ENCODE data around the gene PODXL2.
A peak's percentile ranks its signal among the peaks of the same experiment; 100 is the strongest.

Gene PODXL2

DNA sequence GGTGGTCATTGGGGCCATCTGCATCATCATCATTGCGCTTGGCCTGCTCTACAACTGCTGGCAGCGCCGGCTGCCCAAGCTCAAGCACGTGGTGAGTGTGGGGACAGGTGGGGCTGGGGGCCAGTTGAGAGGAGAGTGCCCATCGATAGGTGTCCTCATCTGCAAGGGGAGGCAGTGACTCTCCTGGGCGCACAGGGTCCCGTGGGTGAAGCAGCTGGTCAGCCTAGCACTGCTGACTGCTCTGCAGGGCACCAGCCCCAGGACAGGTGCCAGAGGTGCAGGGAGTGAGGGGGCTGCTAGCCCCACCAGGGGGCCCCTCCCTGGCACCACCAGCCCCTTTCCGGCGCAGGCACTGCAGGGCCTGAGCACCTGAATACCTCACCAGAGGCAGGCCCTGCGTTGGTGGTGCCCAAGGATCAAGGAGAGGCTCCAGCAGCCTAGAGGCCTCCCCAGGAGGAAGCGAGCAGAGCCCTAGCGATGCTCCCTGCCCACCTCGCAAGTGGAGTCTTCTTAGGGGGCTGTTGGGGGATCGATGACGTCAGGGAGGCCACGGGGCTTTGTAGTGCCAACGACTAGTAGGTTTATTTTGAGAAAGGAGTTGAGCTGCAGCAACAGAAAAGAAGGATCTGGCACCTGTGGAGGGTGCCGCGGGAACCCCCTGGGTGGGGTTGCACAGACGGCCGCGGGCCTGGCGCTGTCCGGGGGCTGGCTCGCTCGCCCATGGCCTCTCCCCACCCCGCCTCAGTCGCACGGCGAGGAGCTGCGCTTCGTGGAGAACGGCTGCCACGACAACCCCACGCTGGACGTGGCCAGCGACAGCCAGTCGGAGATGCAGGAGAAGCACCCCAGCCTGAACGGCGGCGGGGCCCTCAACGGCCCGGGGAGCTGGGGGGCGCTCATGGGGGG lies 42.8 kb downstream of the PODXL2 start:
- peaks cover 12 to 42% (median 33%) of the 10 kb centered on the region in 4 donors for H3K4me1 ChIP-seq
- intact Hi-C loops (cut with DNase I; ENCODE audit: low total_unique reads): loop anchor here (5.0 kb wide), 1 partner anchor 79 kb away; the partner anchor contains the start of gene TPRA1
- DNase-seq: peak; percentile 22 to 67

DNA sequence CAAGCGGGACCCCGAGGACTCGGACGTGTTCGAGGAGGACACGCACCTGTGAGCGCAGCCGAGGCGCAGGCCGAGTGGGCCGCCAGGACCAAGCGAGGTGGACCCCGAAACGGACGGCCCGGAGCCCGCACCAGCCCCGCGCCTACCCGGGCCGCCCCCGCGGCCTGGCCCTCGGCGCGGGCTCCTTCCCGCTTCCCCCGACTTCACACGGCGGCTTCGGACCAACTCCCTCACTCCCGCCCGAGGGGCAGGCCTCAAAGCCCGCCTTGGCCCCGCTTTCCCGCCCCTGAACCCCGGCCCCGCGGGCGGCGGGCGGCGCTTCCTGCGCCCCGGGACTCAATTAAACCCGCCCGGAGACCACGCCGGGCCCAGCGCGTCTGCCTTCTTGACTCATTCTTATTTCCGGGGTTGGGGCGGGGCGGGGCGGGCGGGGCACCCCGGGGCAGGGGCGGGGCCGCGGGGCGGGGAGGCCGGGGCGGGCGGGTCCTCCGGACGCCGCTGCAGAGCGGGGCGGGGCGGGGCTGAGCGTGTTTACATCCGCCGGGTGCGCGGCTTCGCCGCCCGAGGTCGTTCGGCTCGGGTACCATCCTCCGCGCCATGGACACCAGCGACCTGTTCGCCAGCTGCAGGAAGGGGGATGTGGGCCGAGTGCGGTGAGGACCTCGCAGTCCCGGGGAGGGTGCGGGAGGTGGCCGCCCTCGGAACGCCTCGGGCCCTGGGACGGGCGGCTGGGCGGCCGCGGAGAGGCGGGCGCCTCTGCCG lies 43.6 kb downstream of the PODXL2 start, which contains the start of gene ABTB1:
Gene ABTB1 (plus strand): TSS at position 524 of the 762 bp plus-strand sequence. CDS start 74 bp downstream, at position 598.
- H3K27me3 ChIP-seq: no peaks in the 10 kb centered on the region
- H3K36me3 ChIP-seq: peaks cover 17 to 30% (median 20%) of the 10 kb centered on the region in 3 donors
- peak within 1 kb of the TSS; percentile 93 to 97 for H3K27ac ChIP-seq
- H3K9me3 ChIP-seq: no peaks in the 10 kb centered on the region
- intact Hi-C loops (cut with DNase I; ENCODE audit: low total_unique reads): loop anchor here (5.0 kb wide), 1 partner anchor 80 kb away; the partner anchor contains the start of gene TPRA1
- peak within 1 kb of the TSS; percentile 96 to 99 for H3K4me3 ChIP-seq
- H3K4me1 ChIP-seq: peaks cover 12 to 43% (median 33%) of the 10 kb centered on the region in 4 donors
- no peak for TF ChIP-seq CTCF (IDR thresholded peaks at IDR 0.05)
- DNase-seq: peak; percentile 86 to 91

More for the DNA sequence above, 42.8 kb downstream of the PODXL2 start:
- Histone ChIP-seq H3K36me3 (peaks cover 8 to 22% (median 11%) of the 10 kb centered on the region in 3 donors), H3K27ac (peak overlapping the region; percentile 93 to 97), H3K4me3 (peak overlapping the region; percentile 96 to 99), H3K27me3 (no peaks in the 10 kb centered on the region), H3K9me3 (no peaks in the 10 kb centered on the region)
- TF ChIP-seq CTCF (IDR thresholded peaks at IDR 0.05): no peak

GRCh38 chr3:127673191-127674100 lies 44.5 kb downstream of the PODXL2 start:
- intact Hi-C loops (cut with DNase I; ENCODE audit: low total_unique reads): loop anchor here (5.0 kb wide), 1 partner anchor 81 kb away; the partner anchor contains the start of gene TPRA1
- Histone ChIP-seq H3K9me3 (no peaks in the 10 kb centered on the region), H3K4me1 (peaks cover 12 to 43% (median 33%) of the 10 kb centered on the region in 4 donors), H3K36me3 (peaks cover 25 to 38% (median 27%) of the 10 kb centered on the region in 3 donors), H3K27me3 (no peaks in the 10 kb centered on the region), H3K27ac (peak overlapping the region; percentile 93 to 97), H3K4me3 (peak overlapping the region; percentile 96 to 99)
- peak; percentile 47 to 86 for DNase-seq
- no peak for TF ChIP-seq CTCF (IDR thresholded peaks at IDR 0.05)

- peak; percentile 12 to 60 for DNase-seq
- Histone ChIP-seq H3K36me3 (peaks cover 29 to 46% (median 34%) of the 10 kb centered on the region in 3 donors), H3K4me3 (peak overlapping the region; percentile 96 to 99), H3K27ac (peak overlapping the region; percentile 93 to 97), H3K9me3 (no peaks in the 10 kb centered on the region), H3K4me1 (peaks cover 12 to 43% (median 33%) of the 10 kb centered on the region in 4 donors), H3K27me3 (no peaks in the 10 kb centered on the region)
- no peak for TF ChIP-seq CTCF (IDR thresholded peaks at IDR 0.05)
- intact Hi-C loops (cut with DNase I; ENCODE audit: low total_unique reads): loop anchor here (5.0 kb wide), 1 partner anchor 82 kb away; the partner anchor contains the start of gene TPRA1
Observed at GRCh38 chr3:127674101-127674721, 45.2 kb downstream of the PODXL2 start.
